CD14-positive monocyte (primary cell): ENCODE measurements around the gene NPL. TPM values are rescaled to one million over a fixed set of nuclear protein-coding genes. Genes with fewer than 3 reads are reported as not detected.

Source experiments
- DNase-seq, 3 donors: peaks; one replicate each; pipeline ENCODE4 v3.0.0-alpha.2; 2011 to 2022
- H2AFZ ChIP-seq: 2 replicates; pipeline ENCODE4 v1.6.0; 2012; ENCODE audit warnings: mild to moderate bottlenecking, low read depth, low read length, inconsistent platforms; ENCODE audit not compliant: insufficient read depth, poor library complexity, severe bottlenecking
- H3K27ac ChIP-seq, 2 donors: 1 replicate in 1 of 2; 2 replicates in 1 of 2; pipeline ENCODE4 v1.5.1; 2012 to 2013; ENCODE audit warnings: low read length in 2 of 2, control low read depth in 1 of 2, inconsistent platforms in 1 of 2, low read depth in 1 of 2, mild to moderate bottlenecking in 1 of 2
- H3K27me3 ChIP-seq, 2 donors: one replicate each; pipeline versions ENCODE4 v1.6.0 to v1.6.1; 2011 to 2013; ENCODE audit warnings: low read length in 2 of 2; ENCODE audit not compliant: control insufficient read depth in 2 of 2, insufficient read depth in 2 of 2
- H3K36me3 ChIP-seq, 2 donors: replicated peaks in 1 of 2; 1 replicate in 1 of 2; 2 replicates in 1 of 2; pipeline versions ENCODE4 v1.5.1 to v1.6.1; 2012 to 2013; ENCODE audit warnings: low read length in 2 of 2, control low read depth in 1 of 2, inconsistent platforms in 1 of 2, mild to moderate bottlenecking in 1 of 2; ENCODE audit not compliant: insufficient read depth in 2 of 2, control insufficient read depth in 1 of 2
- H3K4me1 ChIP-seq, 2 donors: 1 replicate in 1 of 2; 2 replicates in 1 of 2; pipeline versions ENCODE4 v1.5.1 to v1.6.1; 2012 to 2013; ENCODE audit warnings: low read length in 2 of 2, control low read depth in 1 of 2, inconsistent platforms in 1 of 2, mild to moderate bottlenecking in 1 of 2, moderate library complexity in 1 of 2; ENCODE audit not compliant: insufficient read depth in 2 of 2, control insufficient read depth in 1 of 2
- H3K4me2 ChIP-seq: replicated peaks from 2 replicates; pipeline ENCODE3; 2012; ENCODE audit warnings: low read length, moderate library complexity, mild to moderate bottlenecking; ENCODE audit not compliant: poor library complexity, severe bottlenecking; ENCODE audit errors: extremely low read depth
- H3K4me3 ChIP-seq, 3 experiments: fragments of 200-600 bp in 1 of 3; sonication (generic) in 1 of 3; replicated peaks in 1 of 3; 1 replicate in 2 of 3; 2 replicates in 1 of 3; pipeline ENCODE4 v1.5.1; 2011 to 2013; ENCODE audit warnings: low read length in 3 of 3, mild to moderate bottlenecking in 3 of 3, control low read depth in 2 of 3, low read depth in 2 of 3, inconsistent platforms in 1 of 3, moderate library complexity in 1 of 3
- H3K79me2 ChIP-seq: 2 replicates; pipeline ENCODE4 v1.6.0; 2012; ENCODE audit warnings: mild to moderate bottlenecking, control low read depth, inconsistent platforms, low read length, moderate library complexity; ENCODE audit not compliant: insufficient read depth
- H3K9ac ChIP-seq: 2 replicates; pipeline ENCODE4 v1.6.0; 2017; ENCODE audit warnings: low read length, mild to moderate bottlenecking; ENCODE audit not compliant: insufficient read depth, poor library complexity, severe bottlenecking
- H3K9me3 ChIP-seq, 2 donors: replicated peaks in 1 of 2; 1 replicate in 1 of 2; 2 replicates in 1 of 2; pipeline versions ENCODE4 v1.5.1 to v1.6.1; 2012 to 2013; ENCODE audit warnings: low read length in 2 of 2, control low read depth in 1 of 2; ENCODE audit not compliant: control insufficient read depth in 1 of 2, insufficient read depth in 1 of 2
- H4K20me1 ChIP-seq: 2 replicates; pipeline ENCODE4 v1.6.0; 2012; ENCODE audit warnings: mild to moderate bottlenecking, low read length, control low read depth, moderate library complexity; ENCODE audit not compliant: insufficient read depth
- H3K27ac Mint-ChIP-seq, 7 donors: one replicate each; pipeline ENCODE4 v1.8.0; 2020; ENCODE audit warnings: mild to moderate bottlenecking in 7 of 7, mixed read lengths in 7 of 7, moderate library complexity in 6 of 7, inconsistent platforms in 2 of 7
- H3K27me3 Mint-ChIP-seq, 3 donors: one replicate each; pipeline ENCODE4 v1.8.0; 2021 to 2022; ENCODE audit warnings: low read depth in 3 of 3, mild to moderate bottlenecking in 3 of 3, mixed read lengths in 3 of 3, moderate library complexity in 3 of 3, inconsistent platforms in 1 of 3
- H3K36me3 Mint-ChIP-seq, 2 donors: one replicate each; pipeline ENCODE4 v1.8.0; 2020; ENCODE audit warnings: mixed read lengths in 2 of 2, inconsistent platforms in 1 of 2, mild to moderate bottlenecking in 1 of 2
- H3K4me1 Mint-ChIP-seq: one replicate; pipeline ENCODE4 v1.8.0; 2020; ENCODE audit warnings: mild to moderate bottlenecking, mixed read lengths
- H3K4me3 Mint-ChIP-seq, 2 donors: one replicate each; pipeline ENCODE4 v1.8.0; 2020; ENCODE audit warnings: mild to moderate bottlenecking in 2 of 2, mixed read lengths in 2 of 2, moderate library complexity in 1 of 2
- H3K9me3 Mint-ChIP-seq, 7 donors: one replicate each; pipeline ENCODE4 v1.8.0; 2020 to 2022; ENCODE audit warnings: mixed read lengths in 7 of 7, mild to moderate bottlenecking in 6 of 7, moderate library complexity in 6 of 7, inconsistent platforms in 2 of 7
- CTCF ChIP-seq: fragments of 200-600 bp; IDR thresholded peaks from one replicate; pipeline ENCODE4 v1.8.0; 2022; ENCODE audit warnings: antibody characterized with exemption, mild to moderate bottlenecking
- WGBS: methylation state at CpG from one replicate; pipeline ENCODE4 v1.1.5; 2013; ENCODE audit warnings: missing lambda C conversion rate; ENCODE audit not compliant: insufficient coverage; 5-methylcytosine and 5-hydroxymethylcytosine counted together
- intact Hi-C, 2 donors: fragments of 100-400 bp; cut with micrococcal nuclease; formaldehyde crosslinking; loops; one replicate each; pipeline versions ENCODE4 v1.15.0 to v1.15.1; 2023
- polyA plus RNA-seq, 3 donors: library from polyadenylated mRNA; depleted of rRNA in 1 of 3; unstranded in 2 of 3; stranded (reverse) in 1 of 3; fragments of 300-500 nt in 2 of 3; fragments of >200 nt in 1 of 3; fragmentation: Illumina TruSeq in 2 of 3; gene quantifications; 1 replicate in 2 of 3; 2 replicates in 1 of 3; pipeline ENCODE4 v1.2.3, GENCODE V29; 2012 to 2021

Gene NPL
- polyA plus RNA-seq, 3 donors: 56.6 to 127 (median 127) TPM

- Histone ChIP-seq H3K4me3 (no peak overlapping the region), H2AFZ (no peak overlapping the region), H3K27me3 (no peaks in the 10 kb centered on the region), H3K9ac (no peak overlapping the region), H3K4me2 (no peak overlapping the region), H3K27ac (no peak overlapping the region), H3K4me1 (peaks cover 0 to 2% of the 10 kb centered on the region in 2 donors), H4K20me1 (peaks cover 3% of the 10 kb centered on the region), H3K9me3 (no peaks in the 10 kb centered on the region), H3K79me2 (no peaks in the 10 kb centered on the region), H3K36me3 (peaks cover 86 to 98% of the 10 kb centered on the region in 2 donors)
- no peak overlapping the region for H3K4me3 Mint-ChIP-seq
- no CpG with 5 or more reads among the region's 3 CpGs for WGBS
- H3K27me3 Mint-ChIP-seq: no peaks in the 10 kb centered on the region
- no peak for DNase-seq
- intact Hi-C loops: no loop called here
- no peak overlapping the region for H3K27ac Mint-ChIP-seq
- no peak for TF ChIP-seq CTCF
- H3K4me1 Mint-ChIP-seq: peaks cover under 1% of the 10 kb centered on the region
- H3K36me3 Mint-ChIP-seq: peaks cover 90 to 91% of the 10 kb centered on the region in 2 donors
- peaks cover 0 to 6% (median 2%) of the 10 kb centered on the region in 7 donors for H3K9me3 Mint-ChIP-seq
These were observed 28.2 kb downstream of the NPL start for GRCh38 chr1:182817802-182818201.

- H3K27ac ChIP-seq: no peak overlapping the region
- TF ChIP-seq CTCF: no peak
- no peaks in the 10 kb centered on the region for H3K27me3 ChIP-seq
- H3K9me3 ChIP-seq: no peaks in the 10 kb centered on the region
- H3K9ac ChIP-seq: no peak overlapping the region
- H3K9me3 Mint-ChIP-seq: peaks cover 0 to 6% (median 2%) of the 10 kb centered on the region in 7 donors
- no CpG with 5 or more reads among the region's 3 CpGs for WGBS
- H3K36me3 Mint-ChIP-seq: peaks cover 82% of the 10 kb centered on the region in 2 donors
- no peak overlapping the region for H3K4me3 Mint-ChIP-seq
- H3K27ac Mint-ChIP-seq: peak overlapping the region in 2 of 7 donors; percentile 21 to 56
- H3K27me3 Mint-ChIP-seq: no peaks in the 10 kb centered on the region
- intact Hi-C loops: no loop called here
- no peak overlapping the region for H3K4me3 ChIP-seq
- DNase-seq: no peak
- H3K79me2 ChIP-seq: no peaks in the 10 kb centered on the region
- peaks cover 0 to 6% of the 10 kb centered on the region in 2 donors for H3K4me1 ChIP-seq
- no peak overlapping the region for H3K4me2 ChIP-seq
- H2AFZ ChIP-seq: no peak overlapping the region
- peaks cover 63 to 90% of the 10 kb centered on the region in 2 donors for H3K36me3 ChIP-seq
- H4K20me1 ChIP-seq: no peaks in the 10 kb centered on the region
- peaks cover 6% of the 10 kb centered on the region for H3K4me1 Mint-ChIP-seq
These were observed 33.6 kb downstream of the NPL start for GRCh38 chr1:182823220-182823619.
